DMS 273 (cell line): ENCODE data around the gene ABCC4.

Source experiments
- DNase-seq: peaks from one replicate; lab custom pipeline; 2025; ENCODE audit not compliant: unreplicated experiment; lab: John Stamatoyannopoulos, UW

Gene ABCC4

GRCh38 chr13:95235199-95235756, 66.0 kb downstream of the ABCC4 start:
- peak; percentile 9 for DNase-seq

GRCh38 chr13:95234242-95234641, 67.0 kb downstream of the ABCC4 start:
- DNase-seq = no peak

GRCh38 chr13:95233026-95233635, 68.1 kb downstream of the ABCC4 start:
- peak; percentile 64 for DNase-seq

GRCh38 chr13:95231393-95231792, 69.9 kb downstream of the ABCC4 start:
- no peak for DNase-seq

- DNase-seq = no peak
Observed at GRCh38 chr13:95229855-95230254, 71.4 kb downstream of the ABCC4 start.

GRCh38 chr13:95228130-95228529, 73.1 kb downstream of the ABCC4 start:
- no peak for DNase-seq

GRCh38 chr13:95226932-95227695, 74.1 kb downstream of the ABCC4 start:
- DNase-seq = no peak

GRCh38 chr13:95226476-95226875, 74.8 kb downstream of the ABCC4 start:
- DNase-seq = no peak

GRCh38 chr13:95226050-95226449, 75.2 kb downstream of the ABCC4 start:
- no peak for DNase-seq

- no peak for DNase-seq
Observed at GRCh38 chr13:95224064-95224463, 77.2 kb downstream of the ABCC4 start.

- DNase-seq = peak; percentile 8
Observed at GRCh38 chr13:95222733-95223018, 78.6 kb downstream of the ABCC4 start.

GRCh38 chr13:95221971-95222732, 79.1 kb downstream of the ABCC4 start:
- peak; percentile 12 for DNase-seq

GRCh38 chr13:95220611-95221010, 80.6 kb downstream of the ABCC4 start:
- DNase-seq = no peak

- no peak for DNase-seq
Observed at GRCh38 chr13:95217920-95218830, 83.1 kb downstream of the ABCC4 start.

- no peak for DNase-seq
Observed at GRCh38 chr13:95216182-95216581, 85.1 kb downstream of the ABCC4 start.

- DNase-seq = peak; percentile 79
Observed at GRCh38 chr13:95212983-95213850, 88.0 kb downstream of the ABCC4 start.

GRCh38 chr13:95209109-95209508, 92.1 kb downstream of the ABCC4 start:
- no peak for DNase-seq

GRCh38 chr13:95207769-95208366, 93.4 kb downstream of the ABCC4 start:
- no peak for DNase-seq

- no peak for DNase-seq
Observed at GRCh38 chr13:95206116-95206515, 95.1 kb downstream of the ABCC4 start.
